CD4-positive, alpha-beta T cell treated with Interleukin-17A for 1 hour (primary cell): ENCODE measurements around the gene FLII.
A peak's percentile ranks its signal among the peaks of the same experiment; 100 is the strongest.
"Not testable (repeated sequence)": the region's sequence is repeated elsewhere in the genome, so short reads cannot be mapped to it uniquely, and the experiment has no call there.

Experiments
- DNase-seq: peaks from one replicate; pipeline ENCODE4 v3.0.0-alpha.2; 2020

The FLII gene

GRCh38 chr17:18258356-18259038 is at the start of gene FLII:
FLII (minus strand) TSS chr17:18258738; CDS start chr17:18258690, 48 bp downstream.
- peak; percentile 53 for DNase-seq

- DNase-seq = not testable (repeated sequence)
Measured at GRCh38 chr17:18303206-18303605, 44.7 kb upstream of the FLII start.

- no peak for DNase-seq
Measured at GRCh38 chr17:18300725-18301480, 42.4 kb upstream of the FLII start.

GRCh38 chr17:18298061-18298460 is 39.5 kb upstream of the FLII start:
- DNase-seq = not testable (repeated sequence)

GRCh38 chr17:18291718-18292540 is 33.4 kb upstream of the FLII start:
- DNase-seq = no peak

GRCh38 chr17:18285296-18285695 is 26.8 kb upstream of the FLII start:
- DNase-seq = no peak

GRCh38 chr17:18281788-18282187 is 23.2 kb upstream of the FLII start:
- no peak for DNase-seq

GRCh38 chr17:18280766-18281371 is 22.3 kb upstream of the FLII start:
- DNase-seq = no peak

- DNase-seq = no peak
Measured at GRCh38 chr17:18280249-18280648, 21.7 kb upstream of the FLII start.

- DNase-seq = no peak
Measured at GRCh38 chr17:18278867-18279266, 20.3 kb upstream of the FLII start.

- no peak for DNase-seq
Measured at GRCh38 chr17:18277076-18277475, 18.5 kb upstream of the FLII start.

GRCh38 chr17:18270046-18270931 is 11.8 kb upstream of the FLII start:
- DNase-seq = no peak

GRCh38 chr17:18267927-18268711 is 9.6 kb upstream of the FLII start:
- no peak for DNase-seq

- no peak for DNase-seq
Measured at GRCh38 chr17:18267366-18267765, 8.8 kb upstream of the FLII start.

- no peak for DNase-seq
Measured at GRCh38 chr17:18263885-18264682, 5.5 kb upstream of the FLII start.

- DNase-seq = no peak
Measured at GRCh38 chr17:18262641-18263040, 4.1 kb upstream of the FLII start.

GRCh38 chr17:18262111-18262510 is 3.6 kb upstream of the FLII start:
- DNase-seq = no peak

- DNase-seq = no peak
Measured at GRCh38 chr17:18261659-18262058, 3.1 kb upstream of the FLII start.

GRCh38 chr17:18261146-18261515 is 2.6 kb upstream of the FLII start:
- no peak for DNase-seq
